SU-DHL-6 (cell line): Measurements from ENCODE around the gene EGFL6.

Experiments
- H2AFZ ChIP-seq: fragments of 200-600 bp; sonication (generic); 2 replicates; pipeline ENCODE4 v1.6.1; 2014; ENCODE audit warnings: low read depth, mild to moderate bottlenecking, moderate library complexity, mixed read lengths, antibody characterized with exemption, low read length; ENCODE audit not compliant: severe bottlenecking
- H3F3A ChIP-seq: fragments of 200-600 bp; shearing (Covaris generic); 2 replicates; pipeline ENCODE4 v1.6.0; 2016; ENCODE audit warnings: antibody characterized with exemption, mild to moderate bottlenecking; ENCODE audit not compliant: insufficient read depth
- H3K27ac ChIP-seq: fragments of 200-600 bp; sonication (generic); 2 replicates; pipeline ENCODE4 v1.5.1; 2016; ENCODE audit warnings: low read depth, mild to moderate bottlenecking, low read length, moderate library complexity, mixed read lengths
- H3K27me3 ChIP-seq: fragments of 200-600 bp; sonication (generic), shearing (Covaris generic); 2 replicates; pipeline ENCODE4 v1.6.0; 2014; ENCODE audit warnings: mild to moderate bottlenecking, low read length
- H3K36me3 ChIP-seq: fragments of 200-600 bp; sonication (generic); 2 replicates; pipeline ENCODE4 v1.6.1; 2014; ENCODE audit warnings: mild to moderate bottlenecking, low read length, mixed read lengths
- H3K4me2 ChIP-seq: fragments of 300-600, 200-600 bp; shearing (Covaris generic), sonication (generic); 2 replicates; pipeline ENCODE4 v1.6.0; 2014; ENCODE audit warnings: low read length, low read depth, mild to moderate bottlenecking; ENCODE audit not compliant: poor library complexity, severe bottlenecking
- H3K4me3 ChIP-seq: fragments of 200-600 bp; sonication (generic); 2 replicates; pipeline ENCODE4 v1.5.1; 2014; ENCODE audit warnings: antibody characterized with exemption, low read length, mild to moderate bottlenecking, mixed read lengths; ENCODE audit not compliant: insufficient read depth, poor library complexity, severe bottlenecking
- H3K79me2 ChIP-seq: fragments of 200-600 bp; sonication (generic); 2 replicates; pipeline ENCODE4 v1.6.1; 2014; ENCODE audit warnings: mild to moderate bottlenecking, low read length, moderate library complexity; ENCODE audit not compliant: insufficient read depth
- H3K9ac ChIP-seq: fragments of 200-600 bp; sonication (generic); 2 replicates; pipeline ENCODE4 v1.7.0; 2014; ENCODE audit warnings: mild to moderate bottlenecking, low read length
- H3K9me2 ChIP-seq: fragments of 200-600 bp; sonication (generic); replicated peaks from 2 replicates; pipeline ENCODE4 v1.6.1; 2014; ENCODE audit warnings: low read length; ENCODE audit not compliant: insufficient read depth
- H3K9me3 ChIP-seq: fragments of 200-600 bp; sonication (generic); 2 replicates; pipeline ENCODE4 v1.6.1; 2014; ENCODE audit warnings: low read length, mixed read lengths; ENCODE audit not compliant: insufficient read depth
- H4K20me1 ChIP-seq: fragments of 200-600 bp; sonication (generic); 2 replicates; pipeline ENCODE4 v1.6.1; 2014; ENCODE audit warnings: low read depth, mild to moderate bottlenecking, antibody characterized with exemption, low read length, moderate library complexity, mixed read lengths
- CTCF ChIP-seq: fragments of 200-600 bp; sonication (generic); IDR thresholded peaks from one replicate; pipeline ENCODE4 v1.5.1; 2017; ENCODE audit warnings: antibody characterized with exemption, mild to moderate bottlenecking, low read length, moderate library complexity; ENCODE audit not compliant: insufficient read depth, poor library complexity, severe bottlenecking
- EZH2phosphoT487 ChIP-seq: fragments of 200-600 bp; sonication (generic), shearing (Covaris generic); conservative IDR thresholded peaks from 2 replicates; pipeline ENCODE4 v1.6.1; 2018; ENCODE audit warnings: mild to moderate bottlenecking, antibody characterized with exemption, low read length, moderate library complexity, mixed read lengths

Gene EGFL6

GRCh38 chrX:13597874-13598273 lies 28.5 kb downstream of the EGFL6 start:
- no peaks in the 10 kb centered on the region for H3K9me2 ChIP-seq
- no peaks in the 10 kb centered on the region for H4K20me1 ChIP-seq
- H2AFZ ChIP-seq = no peak overlapping the region
- H3K27me3 ChIP-seq = no peaks in the 10 kb centered on the region
- no peaks in the 10 kb centered on the region for H3K36me3 ChIP-seq
- no peaks in the 10 kb centered on the region for H3F3A ChIP-seq
- no peaks in the 10 kb centered on the region for H3K79me2 ChIP-seq
- TF ChIP-seq CTCF (no peak), EZH2phosphoT487 (no peak)
- no peak overlapping the region for H3K4me3 ChIP-seq
- no peaks in the 10 kb centered on the region for H3K9me3 ChIP-seq
- H3K27ac ChIP-seq = no peak overlapping the region
- H3K9ac ChIP-seq = no peak overlapping the region
- no peak overlapping the region for H3K4me2 ChIP-seq

GRCh38 chrX:13598877-13599276 lies 29.5 kb downstream of the EGFL6 start:
- no peaks in the 10 kb centered on the region for H3K36me3 ChIP-seq
- H3K9ac ChIP-seq = no peak overlapping the region
- H4K20me1 ChIP-seq = no peaks in the 10 kb centered on the region
- no peaks in the 10 kb centered on the region for H3K27me3 ChIP-seq
- TF ChIP-seq EZH2phosphoT487 (no peak), CTCF (no peak)
- H3K4me2 ChIP-seq = no peak overlapping the region
- H3K79me2 ChIP-seq = no peaks in the 10 kb centered on the region
- H3K4me3 ChIP-seq = no peak overlapping the region
- no peak overlapping the region for H2AFZ ChIP-seq
- H3K27ac ChIP-seq = no peak overlapping the region
- H3K9me3 ChIP-seq = no peaks in the 10 kb centered on the region
- no peaks in the 10 kb centered on the region for H3F3A ChIP-seq
- no peaks in the 10 kb centered on the region for H3K9me2 ChIP-seq

- no peaks in the 10 kb centered on the region for H4K20me1 ChIP-seq
- no peaks in the 10 kb centered on the region for H3K9me3 ChIP-seq
- no peak overlapping the region for H3K27ac ChIP-seq
- H3K27me3 ChIP-seq = no peaks in the 10 kb centered on the region
- H3K9ac ChIP-seq = no peak overlapping the region
- no peaks in the 10 kb centered on the region for H3F3A ChIP-seq
- no peak overlapping the region for H2AFZ ChIP-seq
- H3K4me2 ChIP-seq = no peak overlapping the region
- no peaks in the 10 kb centered on the region for H3K9me2 ChIP-seq
- H3K36me3 ChIP-seq = no peaks in the 10 kb centered on the region
- no peaks in the 10 kb centered on the region for H3K79me2 ChIP-seq
- no peak for TF ChIP-seq EZH2phosphoT487
- TF ChIP-seq CTCF = no peak
- H3K4me3 ChIP-seq = no peak overlapping the region
Observed at GRCh38 chrX:13599491-13599890, 30.1 kb downstream of the EGFL6 start.

GRCh38 chrX:13605611-13606010 lies 36.2 kb downstream of the EGFL6 start:
- Histone ChIP-seq H3K9ac (no peak overlapping the region), H3F3A (no peaks in the 10 kb centered on the region), H3K4me3 (no peak overlapping the region), H3K9me2 (no peaks in the 10 kb centered on the region), H3K27ac (no peak overlapping the region), H2AFZ (no peak overlapping the region), H3K27me3 (no peaks in the 10 kb centered on the region), H3K36me3 (no peaks in the 10 kb centered on the region), H3K9me3 (no peaks in the 10 kb centered on the region), H4K20me1 (no peaks in the 10 kb centered on the region), H3K79me2 (no peaks in the 10 kb centered on the region), H3K4me2 (no peak overlapping the region)
- no peak for TF ChIP-seq EZH2phosphoT487
- no peak for TF ChIP-seq CTCF
